HL-60 (cell line): ENCODE results near the gene LTBR.

Source experiments
- POLR2AphosphoS5 ChIP-seq: IDR thresholded peaks from 2 replicates; pipeline ENCODE4 v1.6.1; 2012; ENCODE audit warnings: low read depth
- SPI1 ChIP-seq: IDR thresholded peaks from 2 replicates; pipeline ENCODE4 v1.6.1; 2012; ENCODE audit warnings: low read depth, mild to moderate bottlenecking, borderline replicate concordance
- TF ChIP-seq, protein P1 (sequence below): IDR thresholded peaks from one replicate; pipeline ENCODE4 v1.5.1; 2011; ENCODE audit warnings: low read length, control low read depth, inconsistent platforms; ENCODE audit not compliant: insufficient read depth
- TF ChIP-seq, protein P2 (sequence below): IDR thresholded peaks from 2 replicates; pipeline ENCODE4 v1.6.1; 2012; ENCODE audit warnings: low read depth; ENCODE audit not compliant: insufficient replicate concordance

DNA sequence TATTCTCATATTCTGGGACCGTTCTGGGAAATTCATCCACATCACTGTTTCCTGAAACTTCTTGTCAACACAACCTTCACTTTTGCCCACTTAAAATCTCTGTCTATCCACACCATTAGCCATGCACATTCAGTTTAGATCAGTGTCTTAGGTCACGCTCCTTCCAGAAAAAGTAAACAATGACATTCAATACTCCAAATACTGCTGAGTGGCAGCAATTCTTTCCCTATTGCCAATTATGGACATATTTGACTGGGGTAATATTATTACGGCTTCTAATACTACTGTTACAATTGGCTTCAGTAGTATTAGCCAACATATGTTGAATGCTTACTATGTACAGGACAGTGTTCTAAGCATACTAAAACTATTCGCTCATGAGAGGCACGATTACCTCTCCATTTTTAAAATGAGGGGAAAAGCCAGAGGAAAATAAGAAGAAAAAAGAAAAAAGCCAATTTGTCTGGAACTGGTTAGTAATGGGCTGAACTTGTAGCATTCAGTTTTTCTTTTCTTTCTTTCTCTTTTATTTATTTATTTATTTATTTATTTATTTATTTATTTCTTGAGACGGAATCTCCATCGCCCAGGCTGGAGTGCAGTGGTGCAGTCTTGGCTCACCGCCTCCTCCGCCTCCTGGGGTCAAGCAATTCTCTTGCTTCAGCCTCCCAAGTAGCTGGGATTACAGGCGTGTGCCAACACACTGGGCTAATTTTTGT lies 23.4 kb downstream of the LTBR start:
- TF ChIP-seq, protein P1, sequence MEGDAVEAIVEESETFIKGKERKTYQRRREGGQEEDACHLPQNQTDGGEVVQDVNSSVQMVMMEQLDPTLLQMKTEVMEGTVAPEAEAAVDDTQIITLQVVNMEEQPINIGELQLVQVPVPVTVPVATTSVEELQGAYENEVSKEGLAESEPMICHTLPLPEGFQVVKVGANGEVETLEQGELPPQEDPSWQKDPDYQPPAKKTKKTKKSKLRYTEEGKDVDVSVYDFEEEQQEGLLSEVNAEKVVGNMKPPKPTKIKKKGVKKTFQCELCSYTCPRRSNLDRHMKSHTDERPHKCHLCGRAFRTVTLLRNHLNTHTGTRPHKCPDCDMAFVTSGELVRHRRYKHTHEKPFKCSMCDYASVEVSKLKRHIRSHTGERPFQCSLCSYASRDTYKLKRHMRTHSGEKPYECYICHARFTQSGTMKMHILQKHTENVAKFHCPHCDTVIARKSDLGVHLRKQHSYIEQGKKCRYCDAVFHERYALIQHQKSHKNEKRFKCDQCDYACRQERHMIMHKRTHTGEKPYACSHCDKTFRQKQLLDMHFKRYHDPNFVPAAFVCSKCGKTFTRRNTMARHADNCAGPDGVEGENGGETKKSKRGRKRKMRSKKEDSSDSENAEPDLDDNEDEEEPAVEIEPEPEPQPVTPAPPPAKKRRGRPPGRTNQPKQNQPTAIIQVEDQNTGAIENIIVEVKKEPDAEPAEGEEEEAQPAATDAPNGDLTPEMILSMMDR = no peak
- no peak for TF ChIP-seq POLR2AphosphoS5
- no peak for TF ChIP-seq SPI1
- TF ChIP-seq, protein P2, sequence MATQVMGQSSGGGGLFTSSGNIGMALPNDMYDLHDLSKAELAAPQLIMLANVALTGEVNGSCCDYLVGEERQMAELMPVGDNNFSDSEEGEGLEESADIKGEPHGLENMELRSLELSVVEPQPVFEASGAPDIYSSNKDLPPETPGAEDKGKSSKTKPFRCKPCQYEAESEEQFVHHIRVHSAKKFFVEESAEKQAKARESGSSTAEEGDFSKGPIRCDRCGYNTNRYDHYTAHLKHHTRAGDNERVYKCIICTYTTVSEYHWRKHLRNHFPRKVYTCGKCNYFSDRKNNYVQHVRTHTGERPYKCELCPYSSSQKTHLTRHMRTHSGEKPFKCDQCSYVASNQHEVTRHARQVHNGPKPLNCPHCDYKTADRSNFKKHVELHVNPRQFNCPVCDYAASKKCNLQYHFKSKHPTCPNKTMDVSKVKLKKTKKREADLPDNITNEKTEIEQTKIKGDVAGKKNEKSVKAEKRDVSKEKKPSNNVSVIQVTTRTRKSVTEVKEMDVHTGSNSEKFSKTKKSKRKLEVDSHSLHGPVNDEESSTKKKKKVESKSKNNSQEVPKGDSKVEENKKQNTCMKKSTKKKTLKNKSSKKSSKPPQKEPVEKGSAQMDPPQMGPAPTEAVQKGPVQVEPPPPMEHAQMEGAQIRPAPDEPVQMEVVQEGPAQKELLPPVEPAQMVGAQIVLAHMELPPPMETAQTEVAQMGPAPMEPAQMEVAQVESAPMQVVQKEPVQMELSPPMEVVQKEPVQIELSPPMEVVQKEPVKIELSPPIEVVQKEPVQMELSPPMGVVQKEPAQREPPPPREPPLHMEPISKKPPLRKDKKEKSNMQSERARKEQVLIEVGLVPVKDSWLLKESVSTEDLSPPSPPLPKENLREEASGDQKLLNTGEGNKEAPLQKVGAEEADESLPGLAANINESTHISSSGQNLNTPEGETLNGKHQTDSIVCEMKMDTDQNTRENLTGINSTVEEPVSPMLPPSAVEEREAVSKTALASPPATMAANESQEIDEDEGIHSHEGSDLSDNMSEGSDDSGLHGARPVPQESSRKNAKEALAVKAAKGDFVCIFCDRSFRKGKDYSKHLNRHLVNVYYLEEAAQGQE = no peak
